ENCODE measurements around the gene CTNNA2.

GRCh38 chr2:79666430-79666829 lies 153.6 kb downstream of the CTNNA2 start:
- TF ChIP-seq CTCF (IDR thresholded peaks at IDR 0.05) (no peak), POLR2A (IDR thresholded peaks at IDR 0.05) (no peak), EP300 (IDR thresholded peaks at IDR 0.05) (no peak), POLR2AphosphoS5 (IDR thresholded peaks at IDR 0.05) (no peak)
